Kasumi-1 (cell line): ENCODE data around the gene PPM1K.
"Not testable (repeated sequence)": the region's sequence is repeated elsewhere in the genome, so short reads cannot be mapped to it uniquely, and the experiment has no call there.

ENCODE experiments used
- DNase-seq, 2 experiments: peaks; one replicate each; lab custom pipeline; 2025; lab: John Stamatoyannopoulos, UW

The PPM1K gene

DNA sequence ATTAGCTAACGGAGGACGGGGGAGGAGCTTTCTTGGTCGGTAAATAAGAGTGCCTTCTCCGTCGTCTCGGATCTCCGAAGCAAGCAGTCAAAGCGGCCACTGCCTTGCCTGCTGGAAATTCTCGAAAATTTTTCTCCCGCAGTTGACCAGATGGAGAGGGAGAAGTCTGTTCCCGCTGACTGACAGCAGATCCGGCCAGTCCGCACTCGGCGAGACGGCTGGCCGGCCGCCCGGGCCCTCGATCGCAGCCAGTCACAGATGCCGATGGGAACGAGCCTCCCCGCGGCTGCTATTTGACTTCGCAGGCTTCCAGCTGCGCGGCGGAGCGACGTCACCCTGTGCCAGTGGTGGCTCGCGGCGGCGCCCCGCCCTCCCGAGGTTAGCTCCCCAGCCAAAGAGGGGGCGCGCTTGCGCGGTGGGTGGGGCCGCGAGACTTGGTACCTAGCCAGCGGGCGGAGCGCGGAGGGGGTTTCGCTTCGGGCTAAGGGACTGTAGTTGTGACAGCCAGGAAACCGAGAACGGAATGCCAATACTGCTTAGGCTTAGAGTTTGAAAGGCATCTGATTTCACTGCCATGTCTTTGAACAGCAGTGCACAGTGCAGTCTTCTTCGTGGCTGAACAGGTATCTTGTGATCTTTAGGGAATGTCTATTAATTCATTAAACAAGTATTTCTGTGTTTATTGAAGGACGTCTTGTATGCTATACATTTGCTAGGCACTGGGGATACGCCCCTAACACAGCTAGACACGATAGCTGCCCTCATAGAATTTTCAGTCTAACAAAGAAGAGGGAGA, at the start of gene PPM1K:
Gene PPM1K, minus strand, starts transcription at position 123 of the 796 bp plus-strand sequence. CDS start 5,978 bp downstream, outside the sequence.
- peak; percentile 95 to 97 for DNase-seq

DNA sequence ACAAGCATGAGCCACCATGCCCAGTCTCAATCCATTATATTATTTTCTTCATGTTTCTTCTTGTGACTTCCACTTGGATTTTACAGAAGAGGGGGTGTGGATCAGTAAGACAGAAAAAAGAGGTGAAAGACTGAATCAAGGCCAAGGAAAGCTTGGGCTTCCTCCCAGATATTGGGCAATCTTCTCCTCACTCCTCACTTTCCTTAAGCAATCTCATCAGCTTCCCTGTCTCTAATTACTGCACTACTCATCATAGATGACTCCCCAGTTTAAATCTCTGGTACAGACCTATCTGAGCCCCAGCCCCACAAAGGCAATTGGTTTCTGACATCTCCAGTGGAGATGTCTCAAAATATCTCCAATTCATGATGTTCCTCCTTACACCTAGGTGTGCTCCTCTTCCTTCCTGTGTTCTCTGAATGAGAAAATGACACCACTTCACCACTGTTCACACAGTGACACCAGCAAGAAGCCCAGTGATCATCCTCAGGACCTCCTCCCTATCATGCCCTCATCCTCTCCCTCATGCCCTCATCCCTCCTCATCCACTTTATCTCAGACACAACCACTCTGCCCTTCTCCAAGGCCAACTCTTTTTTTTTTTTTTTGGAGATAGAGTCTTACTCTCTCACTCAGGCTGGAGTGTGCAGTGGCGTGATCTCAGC, 49.5 kb upstream of the PPM1K start:
- DNase-seq: no peak

DNA sequence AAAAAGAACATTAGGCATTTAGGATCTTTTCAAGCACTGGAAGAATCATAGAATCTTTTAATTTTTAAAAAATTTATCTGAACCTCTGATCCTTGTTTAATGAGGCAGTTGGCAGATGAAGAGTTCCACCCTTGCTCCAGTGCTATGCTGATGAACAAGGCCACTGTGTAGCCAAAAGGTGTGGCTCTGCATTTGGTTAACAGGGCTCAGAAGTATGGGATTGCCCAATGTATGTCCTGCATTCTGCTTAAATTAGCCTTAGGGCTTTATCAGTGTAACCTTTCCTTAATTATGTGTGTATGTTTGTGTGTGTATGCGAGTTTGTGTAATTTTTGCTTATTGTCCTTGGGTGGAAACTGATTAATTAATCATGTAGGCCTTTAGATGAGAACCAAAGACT, 43.3 kb upstream of the PPM1K start:
- DNase-seq: no peak

DNA sequence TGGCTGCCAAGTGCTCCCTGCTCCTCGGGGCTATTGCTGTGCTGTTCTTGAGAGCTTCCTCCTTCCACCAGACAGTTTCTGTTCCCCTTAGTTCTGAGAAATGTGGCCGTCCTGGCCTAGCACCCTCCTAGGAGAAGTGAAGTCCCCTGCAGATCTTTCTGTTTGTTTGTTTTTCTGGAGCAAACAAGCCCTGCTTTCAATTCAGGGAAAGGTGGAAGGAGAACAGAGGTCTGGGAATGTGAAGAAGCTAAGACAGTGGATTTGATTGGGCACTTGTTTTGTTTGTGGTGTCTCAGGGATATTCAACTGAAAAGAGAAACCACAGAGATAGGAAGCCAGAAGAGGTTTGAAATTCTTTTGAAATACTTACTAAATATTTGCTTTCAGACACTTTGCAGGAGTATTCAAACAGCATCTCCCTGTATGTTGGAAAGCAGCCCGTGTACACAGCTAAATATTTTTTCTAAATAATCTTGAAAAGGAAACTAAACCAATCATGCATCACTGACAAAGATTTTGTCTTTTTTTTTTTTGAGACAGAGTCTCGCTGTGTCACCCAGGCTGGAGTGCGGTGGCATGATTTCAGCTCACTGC, 36.5 kb upstream of the PPM1K start:
- peak; percentile 55 to 62 for DNase-seq

DNA sequence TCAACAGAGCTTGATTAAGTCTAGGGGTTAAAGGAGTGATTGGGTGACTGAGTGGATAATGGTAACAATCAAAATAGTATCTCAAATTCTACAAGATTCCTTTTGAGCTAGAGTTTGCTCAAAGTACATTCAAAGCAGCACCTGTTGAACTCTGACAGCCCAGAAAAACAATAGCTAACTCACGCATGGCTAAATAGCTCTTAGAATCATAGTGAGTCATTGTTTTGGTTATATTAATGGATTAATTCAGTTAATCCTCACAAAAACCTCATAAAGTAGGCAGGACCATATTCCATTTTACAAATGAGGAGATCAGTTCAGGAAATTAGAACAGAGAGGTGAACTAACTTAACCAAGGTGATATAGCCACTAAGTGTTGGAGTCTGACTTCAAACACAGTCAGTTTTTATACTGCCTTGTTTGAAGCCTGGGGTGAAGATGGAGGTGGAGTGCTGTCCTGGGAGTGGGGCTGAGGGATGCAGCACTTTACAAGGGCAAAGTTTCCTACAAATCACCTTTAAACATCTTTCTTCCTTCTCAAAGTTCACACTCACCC, 35.9 kb upstream of the PPM1K start:
- no peak for DNase-seq

DNA sequence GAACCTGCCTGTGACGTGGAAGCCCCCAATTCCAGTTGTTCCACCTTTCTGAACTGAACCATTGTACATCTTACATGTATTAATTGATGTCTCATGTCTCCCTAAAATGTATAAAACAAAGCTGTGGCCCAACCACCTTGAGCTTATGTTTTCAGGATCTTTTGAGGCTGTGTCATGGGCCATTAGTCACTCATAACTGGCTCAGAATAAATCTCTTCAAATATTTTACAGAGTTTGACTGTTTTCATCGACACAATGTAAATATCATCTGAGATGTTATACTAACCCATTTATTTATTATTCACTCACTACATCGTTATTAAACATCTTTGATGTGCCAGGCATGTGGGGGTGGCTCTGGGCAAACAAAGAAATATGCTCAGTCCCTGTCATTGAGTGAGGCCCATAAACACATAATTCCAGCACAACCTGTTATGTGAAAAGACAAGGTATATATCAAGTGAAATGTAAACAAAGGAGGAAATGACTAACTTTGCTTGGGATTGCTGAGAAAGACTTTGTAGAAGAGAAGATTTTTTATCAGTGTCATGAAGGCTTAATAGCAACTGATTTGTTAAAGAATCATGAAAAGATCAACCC, 34.5 kb upstream of the PPM1K start:
- no peak for DNase-seq

DNA sequence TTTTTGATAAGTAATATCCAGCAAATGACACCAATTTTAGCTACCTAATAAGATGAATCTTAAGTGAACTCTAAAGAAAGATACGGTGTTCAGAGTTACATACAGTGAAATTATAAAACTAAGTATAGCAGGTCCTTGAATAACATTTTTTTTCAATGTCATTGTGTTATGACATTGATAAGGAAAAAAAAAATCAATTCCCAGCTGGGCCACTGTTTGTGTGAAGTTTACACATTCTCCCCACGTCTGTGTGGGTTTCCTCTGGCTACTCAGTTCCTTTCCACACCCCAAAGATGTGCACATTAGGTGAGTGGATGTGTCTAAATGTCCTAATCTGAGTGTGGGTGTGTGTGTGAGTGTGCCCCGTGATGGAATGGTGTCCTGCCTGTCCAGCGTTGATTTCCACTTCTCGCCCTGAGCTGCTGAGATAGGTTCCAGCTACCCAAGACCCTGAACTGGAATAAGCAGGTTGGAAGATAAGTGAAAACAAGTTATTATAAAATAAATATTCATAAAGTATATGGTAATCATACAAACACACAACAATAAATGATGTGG, 31.2 kb upstream of the PPM1K start:
- no peak for DNase-seq

DNA sequence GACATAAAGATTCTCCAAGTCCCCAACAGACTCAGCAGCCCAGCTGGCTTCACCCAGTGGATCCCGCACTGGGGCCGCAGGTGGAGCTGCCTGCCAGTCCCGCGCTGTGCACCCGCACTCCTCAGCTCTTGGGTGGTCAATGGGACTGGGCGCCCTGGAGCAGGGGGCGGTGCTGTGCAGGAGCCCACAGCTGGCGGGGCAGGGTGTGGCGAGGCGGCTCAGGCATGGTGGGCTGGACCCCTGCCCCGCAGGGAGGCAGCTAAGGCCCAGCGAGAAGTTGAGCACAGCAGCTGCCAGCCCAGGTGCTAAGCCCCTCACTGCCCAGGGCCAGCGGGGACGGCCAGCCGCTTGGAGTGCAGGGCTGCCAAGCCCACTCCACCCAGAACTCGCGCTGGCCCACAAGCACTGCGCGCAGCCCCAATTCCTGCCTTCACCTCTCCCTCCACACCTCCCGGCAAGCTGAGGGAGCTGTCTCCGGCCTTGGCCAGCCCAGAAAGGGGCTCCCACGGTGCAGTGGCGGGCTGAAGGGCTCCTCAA, 28.8 kb upstream of the PPM1K start:
- DNase-seq: not testable (repeated sequence)

DNA sequence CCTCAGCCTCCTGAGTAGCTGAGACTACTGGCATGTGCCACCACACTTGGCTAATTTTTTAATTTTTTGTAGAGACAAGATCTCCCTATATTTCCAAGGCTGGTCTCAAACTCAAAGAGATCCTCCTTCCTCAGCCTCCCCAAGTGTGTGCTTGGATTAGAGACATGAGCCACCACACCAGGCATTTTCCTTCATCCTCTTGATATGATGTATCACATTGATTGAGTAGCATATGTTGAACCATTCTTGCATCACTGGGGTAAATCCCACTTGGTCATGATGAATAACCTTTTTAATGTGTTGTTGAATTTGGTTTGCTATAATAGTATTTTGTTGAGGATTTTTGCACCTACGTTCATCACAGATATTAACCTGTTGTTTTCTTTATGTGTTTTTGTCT, 24.2 kb upstream of the PPM1K start:
- no peak for DNase-seq

DNA sequence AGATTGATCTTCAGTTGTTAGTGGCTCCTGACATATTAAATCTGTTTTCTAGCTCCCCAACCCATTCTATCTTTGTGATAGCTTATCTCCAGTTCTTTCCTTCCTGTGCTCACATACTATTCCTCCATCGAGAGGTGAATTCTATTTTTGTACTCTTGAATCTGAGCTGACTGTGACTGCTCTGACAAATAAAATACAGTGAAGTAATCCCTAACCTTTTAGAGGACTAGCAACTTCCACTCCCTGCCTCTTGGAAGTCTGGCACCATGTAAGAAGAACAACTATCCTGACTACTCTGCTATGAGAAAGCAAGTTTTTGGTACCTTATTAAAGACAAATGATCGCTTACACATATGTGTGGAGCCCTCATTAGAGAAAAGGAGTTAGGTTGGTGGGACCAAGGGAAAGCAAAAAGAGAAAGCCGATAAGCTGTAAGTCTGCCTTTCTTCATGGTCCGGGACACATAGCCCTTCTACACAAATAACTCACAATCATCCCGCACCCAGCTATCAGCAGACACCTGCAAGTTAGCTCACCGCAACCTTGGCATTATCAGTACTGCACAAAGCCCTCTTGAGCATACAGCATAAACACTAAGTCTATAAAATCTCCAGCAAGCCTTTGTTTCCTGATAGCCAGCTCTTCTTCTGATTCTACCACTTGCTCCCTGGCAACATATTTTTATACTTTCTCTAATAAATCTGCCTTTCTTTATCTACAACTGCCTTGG, 13.5 kb upstream of the PPM1K start:
- no peak for DNase-seq

DNA sequence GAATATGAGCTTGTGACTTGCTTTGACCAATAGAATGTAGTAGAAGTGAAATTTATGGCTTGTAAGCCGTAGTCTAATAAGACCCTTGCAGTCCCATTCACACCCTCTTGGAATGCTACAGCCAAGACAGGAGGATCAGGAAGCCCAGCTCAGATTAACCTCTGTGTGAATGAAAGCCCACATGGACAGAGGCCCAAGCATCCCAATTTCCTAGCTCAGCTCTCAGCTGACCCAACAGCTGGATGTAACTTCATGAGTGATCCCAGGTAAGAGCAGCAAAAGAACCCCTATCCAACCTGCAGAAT, 12.8 kb upstream of the PPM1K start:
- DNase-seq: no peak

DNA sequence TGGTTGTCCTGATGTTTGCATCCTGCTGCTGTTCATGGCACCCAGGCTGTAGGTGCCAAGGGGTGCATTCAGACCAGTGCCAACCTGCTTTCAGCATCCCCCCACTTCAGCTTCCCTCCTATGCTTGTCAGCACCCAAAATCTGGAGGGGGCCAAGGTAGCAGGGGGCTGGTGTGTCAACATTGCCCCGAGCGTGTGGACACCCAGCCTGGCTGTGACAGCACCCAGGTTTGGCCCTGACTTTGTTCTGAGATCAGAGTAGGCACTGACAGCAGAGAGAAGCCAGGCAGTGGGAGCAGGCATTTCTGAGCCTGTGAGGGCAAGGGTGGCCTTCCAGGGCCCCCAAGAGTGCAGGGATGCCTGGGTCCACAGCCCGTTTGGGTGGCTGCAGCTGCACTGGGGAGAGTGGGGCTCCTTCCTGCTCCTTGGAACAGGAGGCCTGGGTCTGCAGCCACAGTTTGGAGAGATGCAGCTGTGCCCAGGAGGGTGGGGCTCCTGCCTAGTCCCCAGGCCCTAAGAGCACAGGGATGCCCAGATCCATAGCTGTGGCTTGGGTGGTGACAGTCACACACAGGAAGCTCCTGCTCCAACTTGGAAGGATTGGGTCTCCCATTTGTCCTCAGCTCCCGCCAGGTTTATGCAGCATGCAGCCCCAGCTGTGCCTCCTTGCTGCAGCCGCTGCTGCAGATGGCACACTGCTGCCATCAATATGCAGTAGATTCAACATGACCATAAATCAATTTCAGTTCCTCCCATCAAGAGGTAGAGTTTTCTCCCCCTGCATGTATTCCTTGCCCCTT, 12.3 kb upstream of the PPM1K start:
- DNase-seq: no peak

DNA sequence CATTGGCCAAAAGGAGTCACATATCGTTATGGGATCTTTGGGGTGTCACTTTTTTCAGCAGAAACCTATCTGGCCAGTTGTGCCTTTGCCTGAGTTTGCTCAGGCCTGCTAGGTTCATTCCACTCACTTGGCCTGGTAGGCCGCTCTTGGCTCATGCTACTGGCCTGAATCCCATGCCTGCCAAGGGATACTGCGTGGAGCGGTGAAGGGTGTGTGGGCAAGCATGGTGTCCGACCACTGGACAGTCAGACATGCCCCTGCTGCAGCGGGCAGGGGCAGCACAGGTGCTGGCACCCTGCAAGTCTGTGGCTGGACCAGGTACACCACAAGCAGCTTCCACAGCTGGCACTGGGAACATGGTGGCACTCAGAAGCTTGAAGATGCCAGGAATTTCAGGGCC, 11.3 kb upstream of the PPM1K start:
- DNase-seq: no peak

DNA sequence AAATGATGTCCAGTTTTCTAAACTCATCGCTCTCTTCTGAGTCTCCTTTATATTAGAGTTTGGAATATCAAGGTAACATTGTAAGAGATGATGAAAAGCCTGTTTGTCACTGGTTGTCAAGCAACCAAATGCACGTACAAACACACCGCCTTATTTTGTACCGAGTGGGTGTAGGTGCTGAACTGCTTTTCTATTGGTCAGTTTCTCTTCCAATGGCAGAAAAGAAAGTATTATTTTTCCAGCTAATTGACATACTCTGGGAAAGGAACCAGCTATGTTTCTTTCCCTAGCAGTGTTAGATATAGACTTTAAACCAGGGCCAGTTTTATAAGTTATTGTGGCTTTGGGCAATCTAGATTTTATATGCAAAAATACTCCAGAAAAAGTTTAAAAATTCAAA, 6.6 kb upstream of the PPM1K start:
- no peak for DNase-seq

DNA sequence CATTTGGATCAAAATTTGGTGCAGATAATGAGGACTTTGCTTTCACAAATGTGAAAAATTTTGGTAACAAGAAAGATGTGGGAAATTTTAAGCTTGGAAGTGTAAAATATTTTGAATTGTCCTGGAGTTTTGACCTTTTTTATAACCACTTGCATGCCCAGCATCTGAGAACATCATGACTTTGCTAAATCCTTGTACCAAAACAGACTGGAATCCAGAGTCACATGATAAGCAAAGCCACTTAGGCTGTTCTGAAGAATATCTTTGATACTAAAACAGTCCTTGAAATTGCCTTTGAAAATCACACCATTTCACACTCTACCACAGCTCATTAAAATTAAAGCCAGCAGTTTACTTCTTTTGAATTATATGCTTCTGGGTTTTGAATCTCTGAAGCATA, 2.5 kb upstream of the PPM1K start:
- no peak for DNase-seq

DNA sequence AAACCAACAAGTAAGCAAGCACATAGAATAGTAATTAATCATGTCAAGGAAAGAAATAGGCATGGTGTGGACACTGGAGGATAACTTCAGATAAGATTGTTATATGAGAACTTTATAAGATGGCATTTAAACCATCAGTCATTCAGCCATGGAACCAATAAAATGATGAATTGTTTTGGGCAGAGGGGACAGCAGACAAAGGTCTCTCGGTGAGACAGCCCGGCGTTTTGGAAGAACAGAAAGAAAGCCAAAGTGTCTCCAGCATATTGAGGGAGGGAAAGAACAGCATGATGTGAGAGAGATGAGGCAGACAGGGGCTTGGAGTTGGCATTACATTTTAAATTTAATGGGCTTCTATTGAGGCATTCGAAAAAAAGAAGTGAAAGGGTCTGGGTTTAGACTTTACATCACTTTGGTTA, 883 bp upstream of the PPM1K start:
- no peak for DNase-seq

DNA sequence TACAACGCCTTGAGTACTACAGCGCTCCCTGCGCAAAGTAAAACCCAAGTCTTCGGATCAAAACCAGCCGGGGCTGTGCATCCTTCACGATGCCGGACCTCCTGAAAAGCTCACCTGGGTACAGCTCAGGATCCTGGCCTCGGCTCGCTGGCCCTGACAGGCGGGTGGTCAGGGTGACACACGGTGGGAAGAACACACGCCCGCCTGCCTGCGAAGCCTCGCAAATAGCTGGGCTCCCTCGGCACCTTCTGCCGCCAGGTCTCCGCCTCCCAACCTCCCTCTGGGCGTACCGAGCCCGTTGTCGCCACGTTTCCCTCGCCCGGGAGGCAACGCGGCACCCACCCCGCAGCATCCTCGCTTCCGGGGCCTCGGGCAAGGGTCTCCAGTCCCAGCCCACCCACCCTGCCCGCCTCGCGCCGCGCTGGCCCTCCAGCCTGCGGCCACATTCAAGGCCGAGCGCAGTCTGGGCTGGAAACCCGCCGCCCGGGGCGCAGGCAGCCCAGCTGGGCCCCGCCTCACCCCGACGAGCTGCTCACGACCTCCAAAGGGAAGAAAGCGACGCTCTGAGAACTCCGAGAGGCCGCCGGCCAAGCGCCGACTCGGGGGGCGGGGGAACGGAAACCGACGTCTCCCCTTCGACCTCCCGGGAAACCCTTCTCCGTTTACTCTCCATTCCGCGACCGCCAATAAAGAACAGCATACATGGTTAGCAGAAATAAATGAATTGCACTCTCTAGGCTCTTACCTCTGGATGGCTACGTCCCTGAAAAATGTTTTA, 511 bp downstream of the PPM1K start:
- DNase-seq: peak; percentile 66 to 74

DNA sequence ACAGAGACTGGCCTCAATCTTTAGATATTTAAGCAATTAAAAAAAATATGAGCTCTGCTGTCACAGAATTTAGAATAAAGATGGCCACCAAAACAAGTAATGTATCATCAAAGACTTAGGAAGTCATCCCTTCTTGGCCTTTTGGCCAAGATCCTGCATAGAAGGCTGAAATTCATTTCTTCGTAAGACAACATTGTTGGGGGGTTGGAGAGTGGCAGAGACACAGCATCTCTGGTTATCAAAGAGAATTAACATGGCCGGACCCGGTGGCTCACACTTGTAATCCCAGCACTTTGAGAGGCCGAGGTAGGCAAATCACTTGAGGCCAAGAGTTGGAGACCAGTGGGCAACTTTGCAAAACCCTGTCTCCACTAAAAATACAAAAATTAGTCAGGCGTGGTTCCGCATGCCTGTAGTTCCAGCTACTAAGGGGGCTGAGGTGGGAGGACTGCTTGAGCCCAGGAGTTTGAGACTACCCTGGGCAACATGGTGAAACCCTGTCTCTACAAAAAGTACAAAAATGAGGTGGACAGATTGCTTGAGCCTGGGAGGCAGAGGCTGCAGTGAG, 4.0 kb downstream of the PPM1K start:
- no peak for DNase-seq

DNA sequence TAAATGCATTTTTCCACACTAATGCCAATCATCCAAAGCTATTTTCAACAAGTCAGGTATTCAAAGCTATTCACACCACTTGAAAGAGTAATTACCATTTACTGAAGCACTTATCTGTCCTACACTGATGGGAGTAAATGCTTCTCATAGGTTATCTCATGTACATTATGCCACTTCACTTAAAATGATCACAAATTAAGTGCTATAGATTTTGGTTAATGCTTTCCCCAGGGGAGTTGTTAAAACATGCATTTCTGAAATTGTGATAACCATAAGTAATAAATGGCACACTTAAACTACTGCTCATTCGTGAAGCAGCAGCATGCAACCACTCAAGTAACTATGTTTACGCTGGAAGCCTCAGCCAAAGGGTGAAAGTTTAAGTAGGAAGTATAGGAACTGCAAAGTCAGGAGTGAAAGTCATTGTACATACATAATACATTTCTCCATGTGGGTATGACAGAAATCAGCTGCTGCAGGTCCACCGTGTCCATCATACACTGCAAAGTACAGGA, 6.6 kb downstream of the PPM1K start:
- no peak for DNase-seq
